B cell (primary cell): ENCODE data around the gene CACNA2D4. TPM values are rescaled to one million over a fixed set of nuclear protein-coding genes. Genes with fewer than 3 reads are reported as not detected.

ENCODE experiments used
- ATAC-seq: fragments of 200-7000 bp; cut with Tn5 transposase; one replicate; pipeline ENCODE4 v1.10.0; 2021; ENCODE audit warnings: low read depth, mild to moderate bottlenecking, moderate number of reproducible peaks, moderate library complexity
- CTCF ChIA-PET: fragments of 350-600 bp; sonication (Branson Sonifier 250); formaldehyde crosslinking; loops from one replicate; lab custom pipeline; 2021; ENCODE audit warnings: antibody characterized with exemption, inconsistent platforms; lab: Charles Lee
- POLR2A ChIA-PET: fragments of 350-600 bp; sonication (Branson Sonifier 250); formaldehyde crosslinking; loops from one replicate; lab custom pipeline; 2021; ENCODE audit warnings: antibody characterized with exemption; lab: Charles Lee
- DNase-seq: peaks from one replicate; pipeline ENCODE4 v3.0.0; 2013
- H2AFZ ChIP-seq: 2 replicates; pipeline ENCODE4 v1.6.1; 2012; ENCODE audit warnings: mild to moderate bottlenecking, low read depth, low read length; ENCODE audit not compliant: insufficient read depth, poor library complexity, severe bottlenecking
- H3K27ac ChIP-seq, 2 donors: 1 replicate in 1 of 2; 2 replicates in 1 of 2; pipeline ENCODE4 v1.5.1; 2012 to 2013; ENCODE audit warnings: low read length in 2 of 2, mild to moderate bottlenecking in 2 of 2, moderate library complexity in 1 of 2
- H3K27me3 ChIP-seq, 4 experiments: fragments of 200-600 bp in 1 of 4; sonication (generic) in 1 of 4; replicated peaks in 1 of 4; 1 replicate in 2 of 4; 2 replicates in 2 of 4; pipeline versions ENCODE4 v1.6.1 to v1.7.0; 2013 to 2016; ENCODE audit warnings: low read length in 3 of 4, mild to moderate bottlenecking in 2 of 4, mixed read lengths in 1 of 4, moderate library complexity in 1 of 4; ENCODE audit not compliant: insufficient read depth in 4 of 4, control insufficient read depth in 3 of 4; ENCODE audit errors: control extremely low read depth in 1 of 4
- H3K36me3 ChIP-seq, 2 experiments: replicated peaks in 1 of 2; 1 replicate in 1 of 2; 2 replicates in 1 of 2; pipeline versions ENCODE4 v1.6.1 to v1.7.1; 2013; ENCODE audit warnings: low read length in 1 of 2; ENCODE audit not compliant: insufficient read depth in 2 of 2, control insufficient read depth in 1 of 2; ENCODE audit errors: control extremely low read depth in 1 of 2, extremely low read depth in 1 of 2
- H3K4me1 ChIP-seq, 2 donors: fragments of 200-600 bp in 1 of 2; sonication (generic) in 1 of 2; 1 replicate in 1 of 2; 2 replicates in 1 of 2; pipeline versions ENCODE4 v1.5.1 to v1.6.1; 2013 to 2017; ENCODE audit warnings: low read length in 2 of 2; ENCODE audit not compliant: control insufficient read depth in 2 of 2, insufficient read depth in 2 of 2
- H3K4me2 ChIP-seq: replicated peaks from 2 replicates; pipeline ENCODE3; 2012; ENCODE audit warnings: mild to moderate bottlenecking, low read depth, low read length; ENCODE audit not compliant: poor library complexity, severe bottlenecking
- H3K4me3 ChIP-seq, 5 experiments: fragments of 200-600 bp in 1 of 5; sonication (generic) in 1 of 5; 1 replicate in 3 of 5; 2 replicates in 2 of 5; pipeline versions ENCODE4 v1.5.1 to v1.7.0; 2011 to 2016; ENCODE audit warnings: low read length in 4 of 5, mild to moderate bottlenecking in 4 of 5, low read depth in 2 of 5, control low read depth in 1 of 5, moderate library complexity in 1 of 5; ENCODE audit not compliant: insufficient read depth in 1 of 5; ENCODE audit errors: control extremely low read depth in 1 of 5, extremely low read depth in 1 of 5
- H3K79me2 ChIP-seq: fragments of 200-600 bp; sonication (generic); one replicate; pipeline ENCODE4 v1.6.0; 2016; ENCODE audit warnings: low read length; ENCODE audit not compliant: control insufficient read depth, insufficient read depth
- H3K9ac ChIP-seq: fragments of 200-600 bp; sonication (generic); 2 replicates; pipeline ENCODE4 v1.6.1; 2017; ENCODE audit warnings: mild to moderate bottlenecking, low read length, moderate library complexity
- H3K9me3 ChIP-seq, 3 donors: one replicate each; pipeline versions ENCODE4 v1.6.1 to v1.7.1; 2013; ENCODE audit warnings: low read length in 2 of 3; ENCODE audit not compliant: control insufficient read depth in 2 of 3, insufficient read depth in 1 of 3; ENCODE audit errors: control extremely low read depth in 1 of 3
- H4K20me1 ChIP-seq: 2 replicates; pipeline ENCODE4 v1.6.0; 2012; ENCODE audit warnings: mild to moderate bottlenecking, low read length; ENCODE audit not compliant: insufficient read depth, control insufficient read depth, poor library complexity, severe bottlenecking
- H3K27ac Mint-ChIP-seq: one replicate; pipeline ENCODE4 v1.8.0; 2021; ENCODE audit warnings: mixed read lengths
- H3K27me3 Mint-ChIP-seq: one replicate; pipeline ENCODE4 v1.8.0; 2021; ENCODE audit warnings: mixed read lengths
- H3K4me1 Mint-ChIP-seq: one replicate; pipeline ENCODE4 v1.8.0; 2021; ENCODE audit warnings: mixed read lengths
- H3K4me3 Mint-ChIP-seq: one replicate; pipeline ENCODE4 v1.8.0; 2021; ENCODE audit warnings: mixed read lengths
- H3K9me3 Mint-ChIP-seq: one replicate; pipeline ENCODE4 v1.8.0; 2022; ENCODE audit warnings: mixed read lengths; ENCODE audit not compliant: insufficient read depth
- EZH2 ChIP-seq: IDR thresholded peaks from 2 replicates; pipeline ENCODE4 v1.6.1; 2012; ENCODE audit warnings: borderline replicate concordance, low read depth, mild to moderate bottlenecking, moderate library complexity, low read length; ENCODE audit not compliant: insufficient read depth, poor library complexity, severe bottlenecking
- WGBS: methylation state at CpG from one replicate; pipeline ENCODE4 v1.1.5; 2013; ENCODE audit warnings: missing lambda C conversion rate; ENCODE audit not compliant: insufficient coverage; 5-methylcytosine and 5-hydroxymethylcytosine counted together
- intact Hi-C: fragments of 100-400 bp; cut with micrococcal nuclease; formaldehyde crosslinking; loops from one replicate; pipeline ENCODE4 v1.10.0; 2022
- polyA plus RNA-seq: library from polyadenylated mRNA; depleted of rRNA; stranded (reverse); fragments of >200 nt; gene quantifications from 2 replicates; pipeline ENCODE4 v1.2.3, GENCODE V29; 2012
- total RNA-seq, 2 donors: library from RNA; stranded (reverse); fragments of 120-200 nt in 1 of 2; gene quantifications; 1 replicate in 1 of 2; 2 replicates in 1 of 2; pipeline versions ENCODE4 v1.2.3 to v1.2.4, GENCODE V29; 2013 to 2022
- TF ChIP-seq, protein P1 (sequence below): fragments of 200-600 bp; IDR thresholded peaks from one replicate; pipeline ENCODE4 v1.8.0; 2022; ENCODE audit warnings: antibody characterized with exemption, mild to moderate bottlenecking

The CACNA2D4 gene
- total and polyA plus RNA-seq, 2 donors (not counting 1 experiment from before 2014, with no cell fraction given), result 6.0 to 7.4 TPM

DNA sequence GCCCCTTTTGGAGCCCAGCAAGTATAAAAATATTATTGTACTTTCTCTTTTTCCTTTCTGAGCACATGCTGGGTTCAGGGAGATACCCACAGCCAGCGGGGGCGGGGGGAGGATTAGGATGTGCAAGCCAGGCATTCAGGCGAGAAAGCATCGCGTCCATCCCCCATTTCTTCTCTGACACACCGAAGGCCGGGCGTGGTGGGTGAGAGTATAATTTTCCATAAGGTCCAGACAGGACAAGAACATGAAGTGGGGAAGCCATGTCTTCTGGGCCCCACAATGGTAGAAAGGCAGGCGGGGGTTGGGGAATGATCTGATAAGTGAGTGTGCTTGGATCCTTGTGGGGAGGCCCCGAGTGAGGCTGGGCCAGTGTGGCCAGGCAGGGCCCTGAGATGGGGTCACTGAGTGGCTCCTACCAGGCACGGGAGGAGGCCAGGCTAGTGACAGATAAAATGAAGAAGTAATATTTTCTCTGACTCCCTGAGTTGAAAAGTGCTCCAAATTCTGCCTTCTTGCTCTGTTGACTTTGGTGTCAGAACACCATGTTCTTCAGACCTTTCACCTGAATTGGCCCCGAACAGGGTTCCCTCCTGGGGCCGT is 108.8 kb downstream of the CACNA2D4 start:
- peaks cover 0 to 3% of the 10 kb centered on the region in 2 donors for H3K4me1 ChIP-seq
- Mint-ChIP-seq H3K9me3 (no peaks in the 10 kb centered on the region), H3K27me3 (peaks cover 3% of the 10 kb centered on the region), H3K4me1 (peaks cover 6% of the 10 kb centered on the region), H3K27ac (no peak overlapping the region), H3K4me3 (no peak overlapping the region)
- no peak overlapping the region for H3K27ac ChIP-seq
- CTCF ChIA-PET, result no interaction called here
- no peak overlapping the region for H2AFZ ChIP-seq
- no peak overlapping the region for H3K4me2 ChIP-seq
- ATAC-seq, result no peak
- DNase-seq, result no peak
- 89% methylated on average over 7 of the region's 13 CpGs for WGBS
- TF ChIP-seq, protein P1, sequence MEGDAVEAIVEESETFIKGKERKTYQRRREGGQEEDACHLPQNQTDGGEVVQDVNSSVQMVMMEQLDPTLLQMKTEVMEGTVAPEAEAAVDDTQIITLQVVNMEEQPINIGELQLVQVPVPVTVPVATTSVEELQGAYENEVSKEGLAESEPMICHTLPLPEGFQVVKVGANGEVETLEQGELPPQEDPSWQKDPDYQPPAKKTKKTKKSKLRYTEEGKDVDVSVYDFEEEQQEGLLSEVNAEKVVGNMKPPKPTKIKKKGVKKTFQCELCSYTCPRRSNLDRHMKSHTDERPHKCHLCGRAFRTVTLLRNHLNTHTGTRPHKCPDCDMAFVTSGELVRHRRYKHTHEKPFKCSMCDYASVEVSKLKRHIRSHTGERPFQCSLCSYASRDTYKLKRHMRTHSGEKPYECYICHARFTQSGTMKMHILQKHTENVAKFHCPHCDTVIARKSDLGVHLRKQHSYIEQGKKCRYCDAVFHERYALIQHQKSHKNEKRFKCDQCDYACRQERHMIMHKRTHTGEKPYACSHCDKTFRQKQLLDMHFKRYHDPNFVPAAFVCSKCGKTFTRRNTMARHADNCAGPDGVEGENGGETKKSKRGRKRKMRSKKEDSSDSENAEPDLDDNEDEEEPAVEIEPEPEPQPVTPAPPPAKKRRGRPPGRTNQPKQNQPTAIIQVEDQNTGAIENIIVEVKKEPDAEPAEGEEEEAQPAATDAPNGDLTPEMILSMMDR, result no peak
- no peak for TF ChIP-seq EZH2
- no peaks in the 10 kb centered on the region for H3K36me3 ChIP-seq
- no peaks in the 10 kb centered on the region for H3K27me3 ChIP-seq
- no peaks in the 10 kb centered on the region for H4K20me1 ChIP-seq
- H3K9me3 ChIP-seq, result peaks cover 0 to 8% (median 0%) of the 10 kb centered on the region in 3 donors
- POLR2A ChIA-PET, result no interaction called here
- intact Hi-C loops, result loop anchor here (10.0 kb wide), 1 partner anchor 1425 kb away; the partner anchor contains the start of gene KDM5A
- H3K9ac ChIP-seq, result no peak overlapping the region
- no peaks in the 10 kb centered on the region for H3K79me2 ChIP-seq
- H3K4me3 ChIP-seq, result no peak overlapping the region

DNA sequence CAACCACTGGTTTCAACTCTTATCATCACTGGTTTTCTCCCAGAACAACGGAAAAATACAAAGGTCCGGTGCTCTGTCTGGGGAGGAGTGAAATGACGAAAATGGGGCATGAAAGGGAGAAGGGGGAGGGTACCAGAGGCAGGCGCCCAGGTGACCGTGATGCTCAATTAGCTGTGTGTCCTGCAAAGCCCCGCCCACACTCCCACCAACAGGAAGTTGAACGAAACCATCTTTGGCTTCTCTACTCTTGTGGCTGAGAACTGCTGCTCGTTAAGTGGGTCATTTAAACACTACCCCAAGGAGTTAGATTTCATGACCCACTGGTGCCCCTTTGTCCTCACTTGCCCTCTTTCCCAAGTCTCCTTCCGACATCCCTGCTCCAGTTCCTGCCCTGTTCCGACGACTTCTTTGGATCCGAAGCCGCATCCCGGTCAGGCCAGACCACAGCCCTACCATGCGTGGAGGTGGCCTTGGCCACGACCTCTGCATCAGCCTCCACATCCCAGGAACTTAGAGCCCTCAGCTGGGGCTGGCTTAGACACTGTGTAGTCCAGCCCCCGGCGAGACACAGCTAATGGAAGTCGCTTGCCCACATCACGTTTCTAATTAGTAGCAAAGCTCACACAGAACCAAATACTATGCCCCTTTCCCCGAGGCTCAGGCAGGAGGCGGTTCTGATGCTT is 109.5 kb downstream of the CACNA2D4 start:
- H3K4me1 Mint-ChIP-seq, result peaks cover 10% of the 10 kb centered on the region
- Histone ChIP-seq H3K4me1 (peaks cover 0 to 8% of the 10 kb centered on the region in 2 donors), H3K27ac (no peak overlapping the region), H3K27me3 (no peaks in the 10 kb centered on the region), H2AFZ (no peak overlapping the region), H3K9me3 (peaks cover 0 to 11% (median 0%) of the 10 kb centered on the region in 3 donors), H3K4me3 (no peak overlapping the region), H3K79me2 (no peaks in the 10 kb centered on the region), H3K4me2 (no peak overlapping the region), H4K20me1 (no peaks in the 10 kb centered on the region), H3K9ac (no peak overlapping the region), H3K36me3 (no peaks in the 10 kb centered on the region)
- WGBS, result 89% methylated on average over 18 of the region's 22 CpGs
- H3K27me3 Mint-ChIP-seq, result no peaks in the 10 kb centered on the region
- TF ChIP-seq EZH2, result no peak
- TF ChIP-seq, protein P1, result no peak
- POLR2A ChIA-PET, result no interaction called here
- no peak for ATAC-seq
- H3K4me3 Mint-ChIP-seq, result no peak overlapping the region
- peaks cover 2% of the 10 kb centered on the region for H3K9me3 Mint-ChIP-seq
- H3K27ac Mint-ChIP-seq, result no peak overlapping the region
- CTCF ChIA-PET, result interaction anchor here (1.8 kb wide), 1 partner anchor 17 kb away, joined by 3 read pairs; no protein-coding TSS in a partner anchor
- DNase-seq, result no peak
- intact Hi-C loops, result loop anchor here (10.0 kb wide), 1 partner anchor 1424 kb away; the partner anchor contains the start of gene KDM5A
